Subcutaneous abdominal adipose tissue (tissue), 5 donors: ENCODE data around the gene LYST.

ENCODE experiments used
- H3K27ac ChIP-seq: one replicate; pipeline ENCODE4 v1.7.0; 2013; ENCODE audit warnings: low read depth, mild to moderate bottlenecking, inconsistent platforms, low read length, moderate library complexity
- H3K27me3 ChIP-seq, 5 donors: one replicate each; pipeline ENCODE4 v1.7.0; 2013; ENCODE audit warnings: low read length in 5 of 5, inconsistent platforms in 1 of 5; ENCODE audit not compliant: control insufficient read depth in 5 of 5, insufficient read depth in 4 of 5
- H3K36me3 ChIP-seq, 5 donors: one replicate each; pipeline ENCODE4 v1.7.0; 2013; ENCODE audit warnings: low read length in 5 of 5; ENCODE audit not compliant: control insufficient read depth in 5 of 5, insufficient read depth in 5 of 5
- H3K4me1 ChIP-seq, 5 donors: one replicate each; pipeline ENCODE4 v1.7.0; 2013; ENCODE audit warnings: low read length in 5 of 5, mild to moderate bottlenecking in 3 of 5, moderate library complexity in 1 of 5; ENCODE audit not compliant: control insufficient read depth in 5 of 5, insufficient read depth in 5 of 5
- H3K4me3 ChIP-seq, 5 donors: one replicate each; pipeline ENCODE4 v1.7.0; 2013; ENCODE audit warnings: low read length in 5 of 5, low read depth in 1 of 5
- H3K9ac ChIP-seq, 5 donors: one replicate each; pipeline ENCODE4 v1.7.0; 2013; ENCODE audit warnings: low read length in 5 of 5, mild to moderate bottlenecking in 4 of 5, moderate library complexity in 3 of 5
- H3K9me3 ChIP-seq, 5 donors: one replicate each; pipeline ENCODE4 v1.7.0; 2013; ENCODE audit warnings: low read length in 5 of 5; ENCODE audit not compliant: control insufficient read depth in 5 of 5
- donor health status: healthy.
- donor health status: healthy.
- donor health status: healthy.
- donor health status: healthy.
- donor health status: healthy.

The LYST gene

DNA sequence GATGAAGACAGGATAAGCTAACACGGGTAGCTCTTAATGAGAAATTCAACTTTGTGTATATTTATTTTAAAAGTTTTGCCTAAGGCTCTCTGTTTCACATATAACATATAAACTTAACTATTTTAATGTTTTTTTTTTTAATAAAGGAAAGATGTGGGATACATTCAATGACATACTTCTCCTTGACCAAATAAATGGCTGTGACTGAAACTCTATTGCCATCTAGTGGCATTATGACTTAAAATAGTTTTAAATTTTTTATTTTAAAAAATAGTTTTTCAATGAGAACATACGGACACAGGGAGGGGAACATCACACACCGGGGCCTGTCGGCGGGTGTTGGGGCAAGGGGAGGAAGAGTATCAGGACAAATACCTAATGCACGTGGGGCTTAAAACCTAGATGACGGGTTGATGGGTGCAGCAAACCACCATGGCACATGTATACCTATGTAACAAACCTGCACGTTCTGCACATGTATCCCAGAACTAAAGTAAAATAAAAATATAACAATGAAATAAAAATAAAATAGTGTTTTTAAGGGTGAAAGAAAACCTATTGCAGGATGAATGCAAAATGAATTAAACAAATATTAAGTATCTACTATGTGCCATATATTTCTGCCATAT is 83.4 kb downstream of the LYST start:
- no peaks in the 10 kb centered on the region for H3K9me3 ChIP-seq
- no peak overlapping the region for H3K27ac ChIP-seq
- no peaks in the 10 kb centered on the region for H3K27me3 ChIP-seq
- no peak overlapping the region for H3K4me3 ChIP-seq
- H3K9ac ChIP-seq = no peak overlapping the region
- peaks cover 3 to 19% (median 11%) of the 10 kb centered on the region in 5 donors for H3K36me3 ChIP-seq
- H3K4me1 ChIP-seq = no peaks in the 10 kb centered on the region

DNA sequence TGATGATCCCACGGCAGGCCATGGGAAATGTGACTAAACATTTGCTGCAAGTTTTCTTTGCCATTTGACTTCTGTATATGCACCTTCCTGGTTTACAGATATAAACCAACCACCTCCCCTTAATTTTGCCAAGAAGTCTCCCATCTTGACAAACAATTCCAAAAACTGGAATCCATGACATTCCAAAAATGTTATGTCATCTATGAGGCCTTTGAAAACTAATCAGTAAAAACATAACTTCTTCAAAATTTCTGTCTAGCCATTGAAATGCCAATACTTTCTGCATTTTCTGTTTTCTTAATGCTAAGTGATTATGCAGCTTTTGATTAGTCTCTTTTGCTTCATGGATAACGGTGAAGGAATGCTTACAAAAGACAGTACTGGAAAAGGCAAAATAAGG is 84.1 kb downstream of the LYST start:
- no peaks in the 10 kb centered on the region for H3K9me3 ChIP-seq
- H3K4me1 ChIP-seq = no peaks in the 10 kb centered on the region
- H3K36me3 ChIP-seq = peaks cover 3 to 19% (median 11%) of the 10 kb centered on the region in 5 donors

DNA sequence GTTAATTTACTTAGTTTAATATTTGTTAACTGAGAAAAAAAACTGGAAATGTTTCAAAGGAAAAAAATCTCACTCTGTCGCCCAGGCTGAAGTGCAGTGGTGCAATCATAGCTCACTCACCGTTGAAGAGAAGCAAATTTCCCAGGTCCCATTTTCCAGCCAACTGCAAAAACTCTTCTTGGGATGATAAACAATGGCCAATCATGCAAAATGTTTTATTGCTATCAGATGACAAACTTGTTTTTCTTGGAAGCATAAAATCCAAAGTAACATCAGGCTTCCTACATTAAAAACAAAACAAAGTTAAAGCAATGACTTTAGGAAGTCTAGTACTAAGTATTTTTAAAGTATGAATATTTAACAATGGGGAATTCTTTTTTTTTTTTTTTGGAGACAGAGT is 84.9 kb downstream of the LYST start:
- Histone ChIP-seq H3K9ac (no peak overlapping the region), H3K36me3 (peaks cover 6 to 22% (median 9%) of the 10 kb centered on the region in 5 donors), H3K4me3 (no peak overlapping the region), H3K9me3 (no peaks in the 10 kb centered on the region), H3K27me3 (no peaks in the 10 kb centered on the region), H3K27ac (no peak overlapping the region), H3K4me1 (no peaks in the 10 kb centered on the region)

More for the DNA sequence above, 84.1 kb downstream of the LYST start:
- H3K27ac ChIP-seq = no peak overlapping the region
- H3K4me3 ChIP-seq = no peak overlapping the region
- no peaks in the 10 kb centered on the region for H3K27me3 ChIP-seq
- no peak overlapping the region for H3K9ac ChIP-seq

DNA sequence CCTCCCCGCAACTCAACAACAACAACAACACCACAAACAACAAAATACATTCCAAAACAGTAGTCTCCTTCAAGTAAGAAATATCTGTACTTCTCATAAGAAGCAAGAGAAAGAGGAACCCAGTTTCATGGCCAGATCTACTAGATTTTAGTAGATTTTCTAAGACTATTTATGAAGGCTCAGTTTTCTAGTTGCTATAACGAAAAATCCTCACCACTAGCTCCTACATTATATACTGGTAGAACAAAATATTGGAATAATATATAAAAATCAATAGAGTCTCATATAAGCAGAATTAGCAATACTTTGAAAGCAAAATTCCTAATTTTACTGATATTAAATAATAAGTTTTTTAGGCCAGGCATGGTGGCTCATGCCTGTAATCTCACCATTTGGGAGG is 86.9 kb downstream of the LYST start:
- Histone ChIP-seq H3K27ac (no peak overlapping the region), H3K27me3 (no peaks in the 10 kb centered on the region), H3K9me3 (no peaks in the 10 kb centered on the region), H3K4me1 (no peaks in the 10 kb centered on the region), H3K9ac (no peak overlapping the region), H3K36me3 (peaks cover 10 to 24% (median 16%) of the 10 kb centered on the region in 5 donors), H3K4me3 (no peak overlapping the region)

DNA sequence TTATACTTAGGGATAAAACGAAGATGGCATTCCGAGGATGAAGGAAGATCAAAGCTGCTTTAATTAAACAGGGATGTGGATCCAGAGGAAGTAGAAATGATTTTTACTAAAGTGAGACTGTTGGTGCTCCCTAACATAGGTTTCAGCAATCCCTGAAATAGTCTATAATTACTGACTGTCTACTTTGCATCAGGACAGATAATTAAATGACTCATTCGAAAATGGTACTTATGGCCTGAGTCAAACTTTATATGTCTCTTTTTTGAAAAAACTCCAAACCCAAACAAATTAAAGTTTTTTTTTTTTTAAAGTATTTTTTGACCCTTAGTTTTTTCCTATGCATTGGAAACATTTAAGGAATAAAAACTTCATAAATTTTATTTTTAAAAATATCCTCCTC is 90.3 kb downstream of the LYST start:
- no peaks in the 10 kb centered on the region for H3K4me1 ChIP-seq
- no peak overlapping the region for H3K9ac ChIP-seq
- no peak overlapping the region for H3K4me3 ChIP-seq
- H3K27ac ChIP-seq = no peak overlapping the region
- no peaks in the 10 kb centered on the region for H3K9me3 ChIP-seq
- no peaks in the 10 kb centered on the region for H3K27me3 ChIP-seq
- peaks cover 20 to 32% (median 21%) of the 10 kb centered on the region in 5 donors for H3K36me3 ChIP-seq

DNA sequence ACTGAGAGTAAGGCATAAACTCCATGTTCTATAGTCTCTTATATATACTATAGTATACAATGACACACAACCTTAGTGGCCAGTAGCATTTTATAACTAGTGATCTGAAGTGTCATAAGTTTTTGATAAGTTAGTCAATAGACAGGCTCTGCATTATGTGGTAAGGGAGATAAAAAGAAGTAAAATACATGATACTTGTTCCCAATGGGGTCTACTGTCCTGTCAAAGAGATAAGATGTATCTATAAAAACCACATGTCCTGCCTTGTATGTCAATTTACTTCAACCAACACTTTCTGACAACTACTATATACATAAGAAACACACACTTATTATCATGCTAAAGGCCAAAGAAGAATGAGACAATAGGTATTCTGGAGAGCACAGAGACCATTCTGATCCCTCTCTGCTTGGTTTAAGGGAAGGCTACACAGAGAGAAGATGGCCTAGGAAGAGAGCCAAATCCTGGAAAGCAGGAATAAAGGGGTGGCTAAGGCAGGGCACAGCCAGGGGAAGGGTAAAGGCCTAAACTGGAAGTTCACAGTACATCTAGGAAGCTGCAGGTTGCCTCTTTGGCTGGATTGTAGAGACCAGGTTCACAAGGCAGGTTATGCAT is 91.4 kb downstream of the LYST start:
- no peaks in the 10 kb centered on the region for H3K27me3 ChIP-seq
- H3K9me3 ChIP-seq = no peaks in the 10 kb centered on the region
- H3K9ac ChIP-seq = no peak overlapping the region
- H3K36me3 ChIP-seq = peaks cover 20 to 29% (median 22%) of the 10 kb centered on the region in 5 donors
- H3K4me3 ChIP-seq = no peak overlapping the region
- no peak overlapping the region for H3K27ac ChIP-seq
- H3K4me1 ChIP-seq = no peaks in the 10 kb centered on the region

DNA sequence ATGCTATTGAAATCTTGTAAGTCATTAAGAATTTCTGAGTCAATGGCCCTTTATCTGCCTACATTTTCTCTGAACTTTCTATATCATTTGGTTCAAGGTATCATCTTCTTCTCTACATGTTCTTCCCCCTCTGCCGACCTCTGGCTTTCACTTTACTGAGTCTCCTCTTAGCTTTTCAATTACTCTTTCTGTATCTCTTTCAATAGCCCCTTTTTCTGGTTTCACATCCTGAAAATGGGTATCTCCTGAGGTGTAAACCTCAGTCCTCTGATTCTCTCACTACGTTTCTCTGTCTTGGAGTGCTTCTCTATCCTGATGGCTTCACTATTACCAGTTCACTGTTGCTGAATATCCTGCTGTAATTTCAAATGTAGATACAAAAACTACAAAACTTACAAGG is 98.9 kb downstream of the LYST start:
- no peaks in the 10 kb centered on the region for H3K27me3 ChIP-seq
- H3K4me1 ChIP-seq = peaks cover 0 to 8% (median 0%) of the 10 kb centered on the region in 5 donors
- H3K9me3 ChIP-seq = no peaks in the 10 kb centered on the region
- H3K9ac ChIP-seq = no peak overlapping the region
- no peak overlapping the region for H3K27ac ChIP-seq
- peaks cover 18 to 33% (median 28%) of the 10 kb centered on the region in 5 donors for H3K36me3 ChIP-seq
- H3K4me3 ChIP-seq = no peak overlapping the region

DNA sequence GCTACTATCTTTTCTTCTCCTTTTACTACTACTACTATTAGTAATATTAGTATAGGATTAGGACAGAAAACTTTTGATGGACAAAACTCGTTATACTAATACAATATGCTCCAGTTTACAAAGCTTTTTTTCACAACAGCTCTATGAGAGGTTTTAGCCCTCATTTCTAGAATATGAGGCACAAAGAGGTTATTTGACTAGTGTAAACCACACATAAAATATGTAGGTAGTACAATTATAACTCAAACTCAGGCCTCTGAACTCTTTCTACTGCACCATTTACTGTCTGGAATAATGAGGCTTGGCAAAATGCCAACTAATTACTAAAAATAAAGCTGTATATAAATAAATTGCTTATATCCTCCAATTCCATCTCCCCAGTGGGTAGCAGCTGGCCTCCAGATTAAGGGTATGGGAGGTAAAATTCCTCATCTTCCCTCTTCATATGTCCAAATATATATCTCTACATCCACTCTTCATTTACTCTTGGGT is 99.9 kb downstream of the LYST start:
- no peak overlapping the region for H3K27ac ChIP-seq
- H3K36me3 ChIP-seq = peaks cover 15 to 42% (median 31%) of the 10 kb centered on the region in 5 donors
- H3K9me3 ChIP-seq = no peaks in the 10 kb centered on the region
- H3K27me3 ChIP-seq = no peaks in the 10 kb centered on the region
- H3K4me1 ChIP-seq = peaks cover 0 to 8% (median 0%) of the 10 kb centered on the region in 5 donors
- H3K4me3 ChIP-seq = no peak overlapping the region
- no peak overlapping the region for H3K9ac ChIP-seq

DNA sequence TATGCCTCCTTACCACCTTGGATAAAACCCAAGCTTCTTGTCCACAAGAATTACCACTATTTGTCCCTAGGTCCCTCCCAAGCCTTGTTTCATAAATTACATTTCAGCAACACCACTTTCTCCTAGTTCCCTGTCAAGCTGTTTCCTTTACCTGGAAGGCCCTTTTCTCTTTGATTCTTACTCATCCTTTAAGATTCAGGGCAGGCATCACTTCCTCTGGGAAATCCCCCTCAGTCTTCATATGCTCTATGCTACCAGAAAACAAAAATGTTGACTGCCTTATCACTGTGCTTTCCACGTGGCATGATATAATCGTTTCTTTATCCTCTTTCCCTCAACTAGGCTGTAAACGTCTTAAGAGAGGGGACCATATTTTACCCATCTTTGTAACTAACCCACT is 102.7 kb downstream of the LYST start:
- peaks cover 29 to 47% (median 39%) of the 10 kb centered on the region in 5 donors for H3K36me3 ChIP-seq
- no peaks in the 10 kb centered on the region for H3K27me3 ChIP-seq
- no peak overlapping the region for H3K27ac ChIP-seq
- H3K9ac ChIP-seq = no peak overlapping the region
- H3K9me3 ChIP-seq = no peaks in the 10 kb centered on the region
- H3K4me1 ChIP-seq = peaks cover 0 to 8% (median 0%) of the 10 kb centered on the region in 5 donors
- H3K4me3 ChIP-seq = no peak overlapping the region

DNA sequence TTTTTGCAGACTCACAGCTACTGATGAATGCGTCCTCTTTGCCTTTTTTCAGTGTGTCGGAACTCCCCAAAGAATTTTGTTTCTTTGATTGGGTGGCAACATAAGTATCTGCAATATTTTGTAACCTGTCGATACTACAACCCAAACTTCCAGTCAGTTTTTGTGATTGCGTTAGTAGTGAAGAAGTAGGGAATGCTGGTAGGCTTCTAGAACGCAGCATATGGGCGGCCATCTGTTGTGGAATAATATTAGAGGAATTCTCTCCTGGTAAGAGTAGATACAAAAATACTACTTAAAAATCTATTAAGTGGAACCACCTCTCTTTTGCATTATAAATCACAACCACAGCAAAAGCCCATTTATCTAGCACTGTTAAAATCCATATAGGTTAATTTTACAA is 107.4 kb downstream of the LYST start:
- H3K36me3 ChIP-seq = peaks cover 33 to 66% (median 41%) of the 10 kb centered on the region in 5 donors
- H3K9ac ChIP-seq = no peak overlapping the region
- H3K27ac ChIP-seq = no peak overlapping the region
- H3K27me3 ChIP-seq = no peaks in the 10 kb centered on the region
- H3K4me3 ChIP-seq = no peak overlapping the region
- H3K4me1 ChIP-seq = no peaks in the 10 kb centered on the region
- H3K9me3 ChIP-seq = no peaks in the 10 kb centered on the region
